NT2/D1 (cell line): ENCODE data around the gene CHRFAM7A.
"Not testable (repeated sequence)": the region's sequence is repeated elsewhere in the genome, so short reads cannot be mapped to it uniquely, and the experiment has no call there.

Experiments
- SUZ12 ChIP-seq: IDR thresholded peaks from 2 replicates; pipeline ENCODE4 v1.6.1; 2011; ENCODE audit not compliant: insufficient read length, insufficient read depth; ENCODE audit errors: extremely low read depth
- YY1 ChIP-seq: IDR thresholded peaks from 2 replicates; pipeline ENCODE4 v1.6.1; 2011; ENCODE audit not compliant: insufficient read length, insufficient read depth
- ZNF274 ChIP-seq: IDR thresholded peaks from 2 replicates; pipeline ENCODE4 v1.6.1; 2011; ENCODE audit warnings: mild to moderate bottlenecking, low read depth, low read length

- not testable (repeated sequence) for TF ChIP-seq YY1, ZNF274, SUZ12
Measured at GRCh38 chr15:30414160-30414559, 20.8 kb upstream of the CHRFAM7A start, which contains the start of gene GOLGA8R.
